Astrocyte (in vitro differentiated cells and primary cell): ENCODE results near the gene PDZRN4. TPM values are rescaled to one million over a fixed set of nuclear protein-coding genes. Genes with fewer than 3 reads are reported as not detected.

Experiments
- DNase-seq: peaks from one replicate; pipeline ENCODE4 v3.0.0-alpha.2; 2010; ENCODE audit warnings: low read depth
- FAIRE-seq: peaks from 2 replicates; lab custom pipeline; 2011; peaks lifted over from hg19 to GRCh38; lab: Jason Lieb, UNC
- H2AFZ ChIP-seq: 2 replicates; pipeline ENCODE4 v1.6.0; 2012; ENCODE audit warnings: low read depth, low read length, inconsistent platforms
- H3K27ac ChIP-seq: 2 replicates; pipeline ENCODE4 v1.5.1; 2011; ENCODE audit warnings: low read depth, low read length, inconsistent platforms
- H3K27me3 ChIP-seq: 2 replicates; pipeline ENCODE4 v1.6.0; 2011; ENCODE audit warnings: low read length, inconsistent platforms; ENCODE audit not compliant: insufficient read depth
- H3K36me3 ChIP-seq: 2 replicates; pipeline ENCODE4 v1.5.1; 2011; ENCODE audit warnings: low read length, inconsistent platforms; ENCODE audit not compliant: insufficient read depth
- H3K4me1 ChIP-seq: 2 replicates; pipeline ENCODE4 v1.5.1; 2011; ENCODE audit warnings: low read length, inconsistent platforms; ENCODE audit not compliant: insufficient read depth
- H3K4me2 ChIP-seq: 2 replicates; pipeline ENCODE4 v1.6.0; 2012; ENCODE audit warnings: low read length, inconsistent platforms
- H3K4me3 ChIP-seq: 2 replicates; pipeline ENCODE4 v1.5.1; 2011; ENCODE audit warnings: low read depth, mild to moderate bottlenecking, low read length, inconsistent platforms; ENCODE audit not compliant: insufficient read depth
- H3K79me2 ChIP-seq: 2 replicates; pipeline ENCODE4 v1.6.0; 2012; ENCODE audit warnings: mild to moderate bottlenecking, low read length, inconsistent platforms; ENCODE audit not compliant: insufficient read depth
- H3K9ac ChIP-seq: 2 replicates; pipeline ENCODE4 v1.6.0; 2012; ENCODE audit warnings: mild to moderate bottlenecking, low read length, inconsistent platforms
- H3K9me3 ChIP-seq: 2 replicates; pipeline ENCODE4 v1.5.1; 2012; ENCODE audit warnings: low read depth, mild to moderate bottlenecking, low read length, inconsistent platforms; ENCODE audit not compliant: insufficient read depth
- H4K20me1 ChIP-seq: 2 replicates; pipeline ENCODE4 v1.6.0; 2012; ENCODE audit warnings: low read length, inconsistent platforms; ENCODE audit not compliant: insufficient read depth
- H3K27ac Mint-ChIP-seq: one replicate; pipeline ENCODE4 v1.8.0; 2021; ENCODE audit warnings: mild to moderate bottlenecking, mixed read lengths; ENCODE audit not compliant: unreplicated experiment
- H3K27me3 Mint-ChIP-seq: one replicate; pipeline ENCODE4 v1.8.0; 2021; ENCODE audit warnings: low read depth, mixed read lengths; ENCODE audit not compliant: unreplicated experiment
- H3K36me3 Mint-ChIP-seq: one replicate; pipeline ENCODE4 v1.8.0; 2021; ENCODE audit warnings: low read depth, mixed read lengths; ENCODE audit not compliant: unreplicated experiment
- H3K4me1 Mint-ChIP-seq: one replicate; pipeline ENCODE4 v1.8.0; 2021; ENCODE audit warnings: low read depth, mixed read lengths; ENCODE audit not compliant: unreplicated experiment
- H3K4me3 Mint-ChIP-seq: one replicate; pipeline ENCODE4 v1.8.0; 2021; ENCODE audit warnings: mild to moderate bottlenecking, moderate library complexity, mixed read lengths; ENCODE audit not compliant: unreplicated experiment
- H3K9me3 Mint-ChIP-seq: one replicate; pipeline ENCODE4 v1.8.0; 2021; ENCODE audit warnings: mild to moderate bottlenecking, mixed read lengths; ENCODE audit not compliant: unreplicated experiment
- CTCF ChIP-seq: IDR thresholded peaks from 2 replicates; pipeline ENCODE4 v1.5.1; 2011; ENCODE audit warnings: low read depth, mild to moderate bottlenecking, inconsistent platforms, low read length, moderate library complexity; ENCODE audit not compliant: insufficient read depth
- EZH2 ChIP-seq: IDR thresholded peaks from 2 replicates; pipeline ENCODE4 v1.6.1; 2012; ENCODE audit warnings: mild to moderate bottlenecking, low read length, inconsistent platforms; ENCODE audit not compliant: insufficient read depth
- total RNA-seq: library from RNA; stranded (reverse); gene quantifications from 2 replicates; pipeline ENCODE4 v1.2.1, GENCODE V29; 2021

PDZRN4 gene
- total RNA-seq, 1 donor from 2014 or later = not detected

- DNase-seq (no peak), FAIRE-seq (no peak)
- no peak overlapping the region for H3K9ac ChIP-seq
- no peaks in the 10 kb centered on the region for H4K20me1 ChIP-seq
- H2AFZ ChIP-seq = no peak overlapping the region
- H3K27me3 ChIP-seq = no peaks in the 10 kb centered on the region
- no peaks in the 10 kb centered on the region for H3K36me3 Mint-ChIP-seq
- no peak overlapping the region for H3K27ac ChIP-seq
- no peak overlapping the region for H3K4me2 ChIP-seq
- peaks cover 17% of the 10 kb centered on the region for H3K4me1 Mint-ChIP-seq
- H3K4me1 ChIP-seq = no peaks in the 10 kb centered on the region
- H3K4me3 Mint-ChIP-seq = no peak overlapping the region
- no peaks in the 10 kb centered on the region for H3K9me3 Mint-ChIP-seq
- no peak for TF ChIP-seq EZH2
- no peak for TF ChIP-seq CTCF
- no peak overlapping the region for H3K27ac Mint-ChIP-seq
- no peaks in the 10 kb centered on the region for H3K36me3 ChIP-seq
- H3K27me3 Mint-ChIP-seq = no peaks in the 10 kb centered on the region
- H3K4me3 ChIP-seq = no peak overlapping the region
- H3K9me3 ChIP-seq = no peaks in the 10 kb centered on the region
- H3K79me2 ChIP-seq = no peaks in the 10 kb centered on the region
These were observed 327.8 kb downstream of the PDZRN4 start for GRCh38 chr12:41515953-41516352.

- H3K27me3 ChIP-seq = no peaks in the 10 kb centered on the region
- no peak for DNase-seq
- TF ChIP-seq EZH2 (no peak), CTCF (no peak)
- H3K9me3 Mint-ChIP-seq = no peaks in the 10 kb centered on the region
- no peak overlapping the region for H3K4me3 ChIP-seq
- no peak overlapping the region for H2AFZ ChIP-seq
- H3K9me3 ChIP-seq = no peaks in the 10 kb centered on the region
- H4K20me1 ChIP-seq = no peaks in the 10 kb centered on the region
- H3K9ac ChIP-seq = no peak overlapping the region
- no peak overlapping the region for H3K4me3 Mint-ChIP-seq
- H3K36me3 Mint-ChIP-seq = no peaks in the 10 kb centered on the region
- H3K27ac Mint-ChIP-seq = peak overlapping the region; percentile 89
- no peaks in the 10 kb centered on the region for H3K36me3 ChIP-seq
- no peak for FAIRE-seq
- no peak overlapping the region for H3K27ac ChIP-seq
- H3K4me1 Mint-ChIP-seq = peaks cover 39% of the 10 kb centered on the region
- no peaks in the 10 kb centered on the region for H3K27me3 Mint-ChIP-seq
- H3K4me2 ChIP-seq = no peak overlapping the region
- H3K79me2 ChIP-seq = no peaks in the 10 kb centered on the region
- H3K4me1 ChIP-seq = peaks cover 4% of the 10 kb centered on the region
These were observed 332.7 kb downstream of the PDZRN4 start for GRCh38 chr12:41520869-41521268.

- peaks cover 39% of the 10 kb centered on the region for H3K4me1 Mint-ChIP-seq
- Histone ChIP-seq H3K27ac (peak overlapping the region; percentile 33), H3K4me2 (peak overlapping the region; percentile 75), H3K4me3 (no peak overlapping the region), H2AFZ (peak overlapping the region; percentile 23), H4K20me1 (no peaks in the 10 kb centered on the region), H3K9me3 (no peaks in the 10 kb centered on the region), H3K79me2 (no peaks in the 10 kb centered on the region), H3K36me3 (no peaks in the 10 kb centered on the region), H3K9ac (peak overlapping the region; percentile 9), H3K27me3 (no peaks in the 10 kb centered on the region), H3K4me1 (peaks cover 4% of the 10 kb centered on the region)
- peak overlapping the region; percentile 89 for H3K27ac Mint-ChIP-seq
- peak overlapping the region; percentile 21 for H3K4me3 Mint-ChIP-seq
- no peak for TF ChIP-seq CTCF
- DNase-seq (peak; percentile 94), FAIRE-seq (peak; percentile 68)
- no peaks in the 10 kb centered on the region for H3K9me3 Mint-ChIP-seq
- no peaks in the 10 kb centered on the region for H3K27me3 Mint-ChIP-seq
- no peaks in the 10 kb centered on the region for H3K36me3 Mint-ChIP-seq
These were observed 333.8 kb downstream of the PDZRN4 start for GRCh38 chr12:41521872-41522379.
